Mesodermal cell (in vitro differentiated cells): ENCODE results near the gene BRD1.
A peak's percentile ranks its signal among the peaks of the same experiment; 100 is the strongest.

Source experiments
- H3K27ac ChIP-seq: 2 replicates; pipeline ENCODE4 v1.7.0; 2013; ENCODE audit warnings: mild to moderate bottlenecking, low read depth, low read length, moderate library complexity; ENCODE audit not compliant: severe bottlenecking
- H3K36me3 ChIP-seq: 2 replicates; pipeline ENCODE4 v1.7.1; 2013; ENCODE audit warnings: mild to moderate bottlenecking, low read length, moderate library complexity; ENCODE audit not compliant: control insufficient read depth, insufficient read depth
- H3K4me1 ChIP-seq: one replicate; pipeline ENCODE4 v1.7.1; 2013; ENCODE audit warnings: mild to moderate bottlenecking, low read length; ENCODE audit not compliant: insufficient read depth, control insufficient read depth, poor library complexity, severe bottlenecking
- H3K4me3 ChIP-seq: 2 replicates; pipeline ENCODE4 v1.7.0; 2013; ENCODE audit warnings: low read length, control low read depth, mild to moderate bottlenecking; ENCODE audit not compliant: insufficient read depth, poor library complexity, severe bottlenecking; ENCODE audit errors: extremely low read depth
- H3K9me3 ChIP-seq: 2 replicates; pipeline ENCODE4 v1.7.1; 2013; ENCODE audit warnings: mild to moderate bottlenecking, low read length, moderate library complexity; ENCODE audit not compliant: control insufficient read depth
- WGBS, 2 experiments: methylation state at CpG; one replicate each; pipeline ENCODE4 v1.1.5; 2013; ENCODE audit warnings: missing lambda C conversion rate in 2 of 2; ENCODE audit not compliant: insufficient coverage in 2 of 2; 5-methylcytosine and 5-hydroxymethylcytosine counted together

The BRD1 gene

GRCh38 chr22:49865156-49865555 lies 37.5 kb upstream of the BRD1 start:
- WGBS, 2 experiments: 73 to 87% methylated on average over 6 to 13 of the region's 17 CpGs
- Histone ChIP-seq H3K36me3 (peaks cover 41% of the 10 kb centered on the region), H3K9me3 (peaks cover 29% of the 10 kb centered on the region), H3K4me3 (no peak overlapping the region), H3K27ac (no peak overlapping the region), H3K4me1 (no peaks in the 10 kb centered on the region)

- H3K27ac ChIP-seq: no peak overlapping the region
- 80 to 98% methylated on average over 5 to 6 of the region's 7 CpGs for WGBS, 2 experiments
- H3K9me3 ChIP-seq: peaks cover 18% of the 10 kb centered on the region
- no peak overlapping the region for H3K4me3 ChIP-seq
- no peaks in the 10 kb centered on the region for H3K4me1 ChIP-seq
- peaks cover 36% of the 10 kb centered on the region for H3K36me3 ChIP-seq
Measured at GRCh38 chr22:49863931-49864330, 36.3 kb upstream of the BRD1 start.

- 100% methylated on average over 3 of the region's 5 CpGs; no CpG with 5 or more reads in 1 of the 2 experiments for WGBS, 2 experiments
- Histone ChIP-seq H3K9me3 (peaks cover 11% of the 10 kb centered on the region), H3K4me3 (no peak overlapping the region), H3K36me3 (peaks cover 31% of the 10 kb centered on the region), H3K27ac (no peak overlapping the region), H3K4me1 (no peaks in the 10 kb centered on the region)
Measured at GRCh38 chr22:49862496-49862776, 34.8 kb upstream of the BRD1 start.

GRCh38 chr22:49861642-49862495 lies 34.2 kb upstream of the BRD1 start:
- no peak overlapping the region for H3K27ac ChIP-seq
- H3K36me3 ChIP-seq: peaks cover 27% of the 10 kb centered on the region
- peaks cover 11% of the 10 kb centered on the region for H3K9me3 ChIP-seq
- whole genome bisulfite sequencing, 2 experiments: 92 to 98% methylated on average over 19 to 28 of the region's 29 CpGs
- H3K4me3 ChIP-seq: no peak overlapping the region
- no peaks in the 10 kb centered on the region for H3K4me1 ChIP-seq

GRCh38 chr22:49858827-49859226 lies 31.2 kb upstream of the BRD1 start:
- peaks cover 15% of the 10 kb centered on the region for H3K4me1 ChIP-seq
- 94 to 96% methylated on average over 9 of the region's 14 CpGs for WGBS, 2 experiments
- no peak overlapping the region for H3K27ac ChIP-seq
- peaks cover 16% of the 10 kb centered on the region for H3K36me3 ChIP-seq
- H3K4me3 ChIP-seq: no peak overlapping the region
- H3K9me3 ChIP-seq: no peaks in the 10 kb centered on the region

- Histone ChIP-seq H3K9me3 (no peaks in the 10 kb centered on the region), H3K4me1 (peaks cover 15% of the 10 kb centered on the region), H3K4me3 (no peak overlapping the region), H3K27ac (no peak overlapping the region), H3K36me3 (peaks cover 16% of the 10 kb centered on the region)
- 90 to 91% methylated on average over 25 to 27 of the region's 31 CpGs for WGBS, 2 experiments
Measured at GRCh38 chr22:49856766-49857618, 29.3 kb upstream of the BRD1 start.

GRCh38 chr22:49856343-49856742 lies 28.7 kb upstream of the BRD1 start:
- peaks cover 15% of the 10 kb centered on the region for H3K4me1 ChIP-seq
- H3K9me3 ChIP-seq: no peaks in the 10 kb centered on the region
- 89 to 99% methylated on average over 9 to 13 of the region's 23 CpGs for WGBS, 2 experiments
- no peak overlapping the region for H3K27ac ChIP-seq
- H3K4me3 ChIP-seq: no peak overlapping the region
- H3K36me3 ChIP-seq: peaks cover 16% of the 10 kb centered on the region

GRCh38 chr22:49855251-49855911 lies 27.7 kb upstream of the BRD1 start:
- peak overlapping the region; percentile 10 for H3K27ac ChIP-seq
- H3K9me3 ChIP-seq: no peaks in the 10 kb centered on the region
- WGBS, 2 experiments: 78 to 85% methylated on average over 6 to 8 of the region's 9 CpGs
- peaks cover 15% of the 10 kb centered on the region for H3K4me1 ChIP-seq
- H3K4me3 ChIP-seq: peak overlapping the region; percentile 69
- H3K36me3 ChIP-seq: peaks cover 16% of the 10 kb centered on the region

- 0% methylated on average over 60 to 79 of the region's 101 CpGs for whole genome bisulfite sequencing, 2 experiments
- Histone ChIP-seq H3K4me3 (peak overlapping the region; percentile 69), H3K4me1 (peaks cover 21% of the 10 kb centered on the region), H3K27ac (peak overlapping the region; percentile 43), H3K36me3 (peaks cover 16% of the 10 kb centered on the region), H3K9me3 (no peaks in the 10 kb centered on the region)
Measured at GRCh38 chr22:49853981-49854831, 26.5 kb upstream of the BRD1 start.
